ENCODE measurements around the gene FOXA2. TPM values are rescaled to one million over a fixed set of nuclear protein-coding genes. Genes with fewer than 3 reads are reported as not detected.

FOXA2 gene
- total RNA-seq, 1 donor from 2014 or later = 141 TPM

- TF ChIP-seq, protein P1, sequence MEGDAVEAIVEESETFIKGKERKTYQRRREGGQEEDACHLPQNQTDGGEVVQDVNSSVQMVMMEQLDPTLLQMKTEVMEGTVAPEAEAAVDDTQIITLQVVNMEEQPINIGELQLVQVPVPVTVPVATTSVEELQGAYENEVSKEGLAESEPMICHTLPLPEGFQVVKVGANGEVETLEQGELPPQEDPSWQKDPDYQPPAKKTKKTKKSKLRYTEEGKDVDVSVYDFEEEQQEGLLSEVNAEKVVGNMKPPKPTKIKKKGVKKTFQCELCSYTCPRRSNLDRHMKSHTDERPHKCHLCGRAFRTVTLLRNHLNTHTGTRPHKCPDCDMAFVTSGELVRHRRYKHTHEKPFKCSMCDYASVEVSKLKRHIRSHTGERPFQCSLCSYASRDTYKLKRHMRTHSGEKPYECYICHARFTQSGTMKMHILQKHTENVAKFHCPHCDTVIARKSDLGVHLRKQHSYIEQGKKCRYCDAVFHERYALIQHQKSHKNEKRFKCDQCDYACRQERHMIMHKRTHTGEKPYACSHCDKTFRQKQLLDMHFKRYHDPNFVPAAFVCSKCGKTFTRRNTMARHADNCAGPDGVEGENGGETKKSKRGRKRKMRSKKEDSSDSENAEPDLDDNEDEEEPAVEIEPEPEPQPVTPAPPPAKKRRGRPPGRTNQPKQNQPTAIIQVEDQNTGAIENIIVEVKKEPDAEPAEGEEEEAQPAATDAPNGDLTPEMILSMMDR (IDR thresholded peaks at IDR 0.05; ENCODE audit: unreplicated experiment) = no peak
- Mint-ChIP-seq H3K9me3 (ENCODE audit: low read depth) (no peaks in the 10 kb centered on the region), H3K36me3 (ENCODE audit: insufficient read depth) (peaks cover 15% of the 10 kb centered on the region), H3K27ac (peak overlapping the region; percentile 98), H3K4me1 (ENCODE audit: low read depth) (peaks cover 26% of the 10 kb centered on the region), H3K27me3 (peaks cover 23% of the 10 kb centered on the region), H3K4me3 (ENCODE audit: low read depth) (peak overlapping the region; percentile 88)
- no peak for DNase-seq (ENCODE audit: low spot score, unreplicated experiment)
Observed at GRCh38 chr20:22585786-22586493, 1.6 kb upstream of the FOXA2 start.

DNA sequence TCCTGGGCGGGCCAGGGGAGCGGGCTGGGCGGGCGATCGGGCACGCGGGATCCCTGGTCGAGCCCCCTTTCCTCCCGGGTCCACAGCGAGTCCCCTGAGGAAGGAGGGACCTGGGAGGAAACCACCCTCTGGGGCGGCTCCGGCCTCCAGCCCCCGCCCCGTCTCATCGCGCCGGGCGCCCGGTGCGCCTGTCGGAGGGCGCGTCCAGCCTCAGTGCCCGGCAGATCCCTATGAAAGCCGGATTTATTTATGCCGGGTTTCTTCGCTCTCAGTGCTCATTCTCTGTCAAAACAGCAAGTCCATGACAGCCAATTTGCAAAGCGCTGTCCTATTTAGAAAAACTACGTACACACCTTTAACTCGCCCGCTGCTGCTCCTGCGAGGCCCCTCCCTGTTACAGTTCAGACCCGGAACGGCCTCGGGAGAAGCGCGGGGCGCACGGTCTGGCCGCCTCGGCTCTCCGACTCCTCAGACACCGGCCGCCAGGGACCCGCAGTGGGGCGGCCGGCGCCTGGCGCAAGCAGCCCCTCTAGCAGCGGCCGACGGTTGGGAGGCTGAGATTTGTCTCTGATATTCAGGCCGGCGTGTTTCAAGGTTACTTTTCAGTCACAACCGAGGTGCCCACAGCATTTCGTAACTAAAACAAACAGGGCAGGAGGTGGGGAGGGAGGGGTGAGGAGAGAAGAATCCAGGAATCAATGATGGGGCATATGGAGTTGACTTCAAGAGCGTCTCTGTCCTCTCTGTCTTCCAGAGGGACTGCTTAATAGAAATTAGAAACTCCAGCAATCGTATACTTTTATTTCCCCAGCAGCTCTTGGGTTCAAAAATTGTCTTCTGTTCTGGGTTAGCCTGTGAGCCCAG is 782 bp upstream of the FOXA2 start:
- H3K9me3 Mint-ChIP-seq (ENCODE audit: low read depth) = no peaks in the 10 kb centered on the region
- H3K4me1 Mint-ChIP-seq (ENCODE audit: low read depth) = peaks cover 32% of the 10 kb centered on the region
- peak overlapping the region; percentile 88 for H3K4me3 Mint-ChIP-seq (ENCODE audit: low read depth)
- H3K36me3 Mint-ChIP-seq (ENCODE audit: insufficient read depth) = peaks cover 23% of the 10 kb centered on the region
- TF ChIP-seq, protein P1 (IDR thresholded peaks at IDR 0.05; ENCODE audit: unreplicated experiment) = no peak
- peak; percentile 51 for DNase-seq (ENCODE audit: low spot score, unreplicated experiment)
- H3K27me3 Mint-ChIP-seq = peaks cover 15% of the 10 kb centered on the region
- H3K27ac Mint-ChIP-seq = peak overlapping the region; percentile 98

GRCh38 chr20:22583773-22584521 is 425 bp downstream of the FOXA2 start:
- Mint-ChIP-seq H3K27ac (peak overlapping the region; percentile 99), H3K9me3 (ENCODE audit: low read depth) (no peaks in the 10 kb centered on the region), H3K4me1 (ENCODE audit: low read depth) (peaks cover 39% of the 10 kb centered on the region), H3K36me3 (ENCODE audit: insufficient read depth) (peaks cover 27% of the 10 kb centered on the region), H3K27me3 (peaks cover 6% of the 10 kb centered on the region), H3K4me3 (ENCODE audit: low read depth) (peak overlapping the region; percentile 99)
- peak; percentile 81 for DNase-seq (ENCODE audit: low spot score, unreplicated experiment)
- TF ChIP-seq, protein P1 (IDR thresholded peaks at IDR 0.05; ENCODE audit: unreplicated experiment) = no peak

GRCh38 chr20:22582964-22583772 is 1.2 kb downstream of the FOXA2 start:
- DNase-seq (ENCODE audit: low spot score, unreplicated experiment) = peak; percentile 29
- H3K4me3 Mint-ChIP-seq (ENCODE audit: low read depth) = peak overlapping the region; percentile 99
- peaks cover 27% of the 10 kb centered on the region for H3K36me3 Mint-ChIP-seq (ENCODE audit: insufficient read depth)
- peak overlapping the region; percentile 99 for H3K27ac Mint-ChIP-seq
- H3K9me3 Mint-ChIP-seq (ENCODE audit: low read depth) = no peaks in the 10 kb centered on the region
- H3K27me3 Mint-ChIP-seq = peaks cover 5% of the 10 kb centered on the region
- H3K4me1 Mint-ChIP-seq (ENCODE audit: low read depth) = peaks cover 42% of the 10 kb centered on the region
- TF ChIP-seq, protein P1 (IDR thresholded peaks at IDR 0.05; ENCODE audit: unreplicated experiment) = peak; percentile 28

Measured in progenitor cell of endocrine pancreas (in vitro differentiated cells).